ENCODE measurements around the gene DUSP23.

The DUSP23 gene

DNA sequence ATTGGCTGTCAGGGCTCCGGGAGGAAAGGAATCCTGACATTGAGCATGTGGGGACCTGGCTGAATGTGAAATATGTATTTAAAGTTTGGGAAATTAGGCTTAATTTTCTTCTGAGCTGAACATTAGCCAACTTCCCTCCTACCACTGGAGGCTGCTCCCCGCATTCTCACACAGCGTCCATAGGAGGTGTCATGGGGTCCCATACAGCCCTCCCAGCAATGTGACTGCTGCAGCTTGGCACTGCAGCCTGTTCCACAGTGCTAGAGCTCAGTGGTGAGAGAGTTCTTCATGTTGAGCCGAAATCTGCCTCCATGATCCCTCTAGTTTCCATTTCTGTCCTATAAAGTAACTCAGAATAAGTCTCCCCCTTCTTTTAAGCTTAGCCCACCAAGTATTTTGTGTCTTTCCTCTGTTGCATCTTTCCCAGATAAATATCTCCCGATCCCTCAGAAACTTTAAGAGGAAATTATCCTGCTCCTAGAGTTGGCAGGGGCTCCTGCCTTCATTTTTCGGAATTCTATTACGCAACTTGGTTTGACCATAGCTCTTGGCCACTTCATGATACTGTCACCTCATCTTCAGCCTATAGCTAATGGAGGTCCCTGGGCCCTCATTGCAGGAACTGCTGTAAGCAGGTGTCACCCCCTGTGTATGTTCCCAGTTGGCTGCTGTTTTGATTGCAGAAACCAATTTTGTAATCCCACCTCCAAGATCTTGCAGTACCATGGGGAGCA, 23.4 kb downstream of the DUSP23 start:
- Histone ChIP-seq H2AFZ (ENCODE audit: low read depth, low read length) (no peak overlapping the region), H3K23ac (ENCODE audit: low read length in 2 of 2) (no peak overlapping the region), H2BK15ac (ENCODE audit: low read depth, poor library complexity, severe bottlenecking) (no peak overlapping the region), H3K4ac (ENCODE audit: low read depth in 1 of 2, low read length in 2 of 2) (no peak overlapping the region), H2BK12ac (ENCODE audit: low read length in 2 of 2) (no peak overlapping the region), H2BK5ac (ENCODE audit: low read depth, low read length, poor library complexity, severe bottlenecking) (no peak overlapping the region), H3K27ac (ENCODE audit: low read length, poor library complexity, severe bottlenecking) (no peak overlapping the region), H2BK120ac (ENCODE audit: low read depth, low read length) (no peak overlapping the region), H3K4me2 (ENCODE audit: low read length, poor library complexity, severe bottlenecking) (no peak overlapping the region), H3K4me1 (ENCODE audit: control insufficient read depth, insufficient read depth, low read depth, low read length) (peaks cover 4% of the 10 kb centered on the region), H3K14ac (ENCODE audit: low read length in 2 of 2) (no peak overlapping the region), H3K79me1 (replicated peaks; ENCODE audit: low read length, poor library complexity, severe bottlenecking) (no peaks in the 10 kb centered on the region), H3K18ac (ENCODE audit: low read depth in 1 of 2, low read length in 2 of 2) (no peak overlapping the region), H3K36me3 (ENCODE audit: control insufficient read depth in 1 of 2, insufficient read depth in 2 of 2, low read depth in 1 of 2, low read length in 2 of 2) (no peaks in the 10 kb centered on the region), H3K27me3 (ENCODE audit: control insufficient read depth in 1 of 2, insufficient read depth in 1 of 2, low read length in 2 of 2) (peaks cover 0 to 8% of the 10 kb centered on the region in 2 experiments), H4K91ac (ENCODE audit: low read length) (no peak overlapping the region), H3K9ac (ENCODE audit: low read length) (no peak overlapping the region), H3K4me3 (ENCODE audit: insufficient read depth in 1 of 2, low read depth in 1 of 2, low read length in 2 of 2) (no peak overlapping the region), H4K8ac (ENCODE audit: low read length) (no peak overlapping the region), H3K9me3 (ENCODE audit: control insufficient read depth, low read length) (no peaks in the 10 kb centered on the region), H2AK5ac (ENCODE audit: low read length, severe bottlenecking) (no peak overlapping the region)
- no peak for DNase-seq
- 71% methylated on average over 7 of the region's 7 CpGs for WGBS

DNA sequence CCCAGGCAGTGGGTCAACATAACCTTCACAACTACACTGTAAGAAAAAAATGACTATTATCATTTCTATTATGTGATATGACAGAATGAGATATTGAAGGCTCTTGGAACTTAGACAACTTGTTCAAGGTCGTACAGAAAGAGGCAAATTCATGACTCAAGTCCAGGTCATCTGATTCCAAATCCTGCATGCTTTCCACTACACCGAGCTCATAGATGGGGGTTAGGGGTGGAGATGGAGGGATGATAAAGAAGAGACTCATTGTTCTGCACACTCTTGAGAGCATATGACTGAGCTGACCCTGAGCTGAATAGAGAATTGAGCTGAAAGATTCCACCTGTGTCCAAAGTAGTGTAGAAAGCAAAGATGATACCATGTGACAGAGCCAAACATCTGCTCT, 24.2 kb downstream of the DUSP23 start:
- no peak overlapping the region for H2BK15ac ChIP-seq (ENCODE audit: low read depth, poor library complexity, severe bottlenecking)
- H3K4me2 ChIP-seq (ENCODE audit: low read length, poor library complexity, severe bottlenecking) = no peak overlapping the region
- no peak for DNase-seq
- peaks cover 2% of the 10 kb centered on the region for H3K4me1 ChIP-seq (ENCODE audit: control insufficient read depth, insufficient read depth, low read depth, low read length)
- no peak overlapping the region for H3K23ac ChIP-seq (ENCODE audit: low read length in 2 of 2)
- no peak overlapping the region for H2BK12ac ChIP-seq (ENCODE audit: low read length in 2 of 2)
- H2BK120ac ChIP-seq (ENCODE audit: low read depth, low read length) = no peak overlapping the region
- no peak overlapping the region for H2AFZ ChIP-seq (ENCODE audit: low read depth, low read length)
- no peak overlapping the region for H3K9ac ChIP-seq (ENCODE audit: low read length)
- H3K79me1 ChIP-seq (replicated peaks; ENCODE audit: low read length, poor library complexity, severe bottlenecking) = no peaks in the 10 kb centered on the region
- H3K14ac ChIP-seq (ENCODE audit: low read length in 2 of 2) = no peak overlapping the region
- H2BK5ac ChIP-seq (ENCODE audit: low read depth, low read length, poor library complexity, severe bottlenecking) = no peak overlapping the region
- WGBS = 57% methylated on average over 2 of the region's 2 CpGs
- peaks cover 0 to 8% of the 10 kb centered on the region in 2 experiments for H3K27me3 ChIP-seq (ENCODE audit: control insufficient read depth in 1 of 2, insufficient read depth in 1 of 2, low read length in 2 of 2)
- H4K8ac ChIP-seq (ENCODE audit: low read length) = no peak overlapping the region
- H3K36me3 ChIP-seq (ENCODE audit: control insufficient read depth in 1 of 2, insufficient read depth in 2 of 2, low read depth in 1 of 2, low read length in 2 of 2) = no peaks in the 10 kb centered on the region
- no peak overlapping the region for H3K4me3 ChIP-seq (ENCODE audit: insufficient read depth in 1 of 2, low read depth in 1 of 2, low read length in 2 of 2)
- no peak overlapping the region for H2AK5ac ChIP-seq (ENCODE audit: low read length, severe bottlenecking)
- no peak overlapping the region for H4K91ac ChIP-seq (ENCODE audit: low read length)
- no peak overlapping the region for H3K27ac ChIP-seq (ENCODE audit: low read length, poor library complexity, severe bottlenecking)
- H3K18ac ChIP-seq (ENCODE audit: low read depth in 1 of 2, low read length in 2 of 2) = no peak overlapping the region
- H3K9me3 ChIP-seq (ENCODE audit: control insufficient read depth, low read length) = no peaks in the 10 kb centered on the region
- no peak overlapping the region for H3K4ac ChIP-seq (ENCODE audit: low read depth in 1 of 2, low read length in 2 of 2)

DNA sequence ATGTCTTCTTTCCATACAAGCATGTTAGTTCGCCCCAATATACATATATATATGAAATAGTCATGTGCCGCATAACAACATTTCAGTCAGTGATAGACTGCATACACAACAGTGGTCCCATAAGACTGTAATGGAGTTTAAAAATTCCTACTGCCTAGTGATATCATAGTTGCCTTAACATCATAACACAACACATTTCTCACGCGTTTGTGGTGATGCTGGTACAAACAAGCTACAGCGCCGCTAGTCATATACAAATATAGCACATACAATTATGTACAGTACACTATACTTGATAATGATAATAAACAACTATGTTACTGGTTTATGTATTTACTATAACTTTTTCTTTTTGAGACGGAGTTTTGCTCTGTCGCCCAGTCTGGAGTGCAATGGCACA, 35.2 kb downstream of the DUSP23 start:
- Histone ChIP-seq H2BK5ac (ENCODE audit: low read depth, low read length, poor library complexity, severe bottlenecking) (no peak overlapping the region), H4K91ac (ENCODE audit: low read length) (no peak overlapping the region), H2AFZ (ENCODE audit: low read depth, low read length) (no peak overlapping the region), H3K9ac (ENCODE audit: low read length) (no peak overlapping the region), H3K4me2 (ENCODE audit: low read length, poor library complexity, severe bottlenecking) (no peak overlapping the region), H4K8ac (ENCODE audit: low read length) (no peak overlapping the region), H3K27me3 (ENCODE audit: control insufficient read depth in 1 of 2, insufficient read depth in 1 of 2, low read length in 2 of 2) (peaks cover 10 to 25% of the 10 kb centered on the region in 2 experiments), H3K79me1 (replicated peaks; ENCODE audit: low read length, poor library complexity, severe bottlenecking) (no peaks in the 10 kb centered on the region), H2BK12ac (ENCODE audit: low read length in 2 of 2) (no peak overlapping the region), H3K18ac (ENCODE audit: low read depth in 1 of 2, low read length in 2 of 2) (no peak overlapping the region), H2BK120ac (ENCODE audit: low read depth, low read length) (no peak overlapping the region), H3K14ac (ENCODE audit: low read length in 2 of 2) (no peak overlapping the region), H3K27ac (ENCODE audit: low read length, poor library complexity, severe bottlenecking) (no peak overlapping the region), H3K9me3 (ENCODE audit: control insufficient read depth, low read length) (no peaks in the 10 kb centered on the region), H3K36me3 (ENCODE audit: control insufficient read depth in 1 of 2, insufficient read depth in 2 of 2, low read depth in 1 of 2, low read length in 2 of 2) (no peaks in the 10 kb centered on the region), H3K4ac (ENCODE audit: low read depth in 1 of 2, low read length in 2 of 2) (no peak overlapping the region), H2BK15ac (ENCODE audit: low read depth, poor library complexity, severe bottlenecking) (no peak overlapping the region), H3K23ac (ENCODE audit: low read length in 2 of 2) (no peak overlapping the region), H3K4me1 (ENCODE audit: control insufficient read depth, insufficient read depth, low read depth, low read length) (no peaks in the 10 kb centered on the region), H2AK5ac (ENCODE audit: low read length, severe bottlenecking) (no peak overlapping the region), H3K4me3 (ENCODE audit: insufficient read depth in 1 of 2, low read depth in 1 of 2, low read length in 2 of 2) (no peak overlapping the region)
- WGBS = 98% methylated on average over 8 of the region's 8 CpGs
- DNase-seq = no peak

DNA sequence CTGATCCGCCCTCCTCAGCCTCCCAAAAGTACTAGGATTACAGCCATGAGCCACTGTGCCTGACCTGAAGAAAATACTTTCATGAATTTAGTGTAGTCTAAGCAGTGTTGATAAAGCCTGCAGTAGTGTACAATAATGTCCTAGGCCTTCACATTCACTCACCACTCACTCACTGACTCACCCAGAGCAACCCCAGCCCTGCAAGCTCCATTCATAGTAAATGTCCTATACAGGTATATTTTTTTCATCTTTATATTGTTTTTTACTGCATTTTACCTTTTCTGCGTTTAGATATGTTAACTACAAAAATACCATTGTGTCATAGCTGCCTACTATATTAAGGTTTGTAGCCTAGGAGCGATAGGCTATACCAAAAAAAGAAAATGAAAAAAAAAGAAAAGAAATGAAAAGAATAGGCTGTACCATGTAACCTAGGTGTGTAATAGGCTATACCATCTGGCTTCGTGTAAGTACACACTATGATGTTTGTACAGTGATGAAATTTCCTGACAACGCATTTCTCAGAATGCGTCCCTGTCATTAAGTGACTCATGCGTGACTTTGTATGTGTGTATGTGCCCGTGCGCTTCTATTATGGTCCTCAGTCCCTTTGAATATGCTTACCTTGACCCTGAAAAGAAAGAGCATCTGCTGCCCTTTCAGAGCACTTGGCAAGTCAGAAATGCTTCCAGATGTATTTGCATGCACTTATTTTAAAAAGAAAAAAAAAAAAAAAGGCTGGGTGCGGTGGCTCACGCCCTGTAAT, 36.7 kb downstream of the DUSP23 start:
- Histone ChIP-seq H2BK120ac (ENCODE audit: low read depth, low read length) (no peak overlapping the region), H3K4me1 (ENCODE audit: control insufficient read depth, insufficient read depth, low read depth, low read length) (no peaks in the 10 kb centered on the region), H3K23ac (ENCODE audit: low read length in 2 of 2) (no peak overlapping the region), H2AK5ac (ENCODE audit: low read length, severe bottlenecking) (no peak overlapping the region), H3K14ac (ENCODE audit: low read length in 2 of 2) (no peak overlapping the region), H3K27ac (ENCODE audit: low read length, poor library complexity, severe bottlenecking) (no peak overlapping the region), H3K9me3 (ENCODE audit: control insufficient read depth, low read length) (no peaks in the 10 kb centered on the region), H4K91ac (ENCODE audit: low read length) (no peak overlapping the region), H3K27me3 (ENCODE audit: control insufficient read depth in 1 of 2, insufficient read depth in 1 of 2, low read length in 2 of 2) (peaks cover 21 to 30% of the 10 kb centered on the region in 2 experiments), H3K4me3 (ENCODE audit: insufficient read depth in 1 of 2, low read depth in 1 of 2, low read length in 2 of 2) (no peak overlapping the region), H3K18ac (ENCODE audit: low read depth in 1 of 2, low read length in 2 of 2) (no peak overlapping the region), H4K8ac (ENCODE audit: low read length) (no peak overlapping the region), H3K79me1 (replicated peaks; ENCODE audit: low read length, poor library complexity, severe bottlenecking) (no peaks in the 10 kb centered on the region), H2AFZ (ENCODE audit: low read depth, low read length) (no peak overlapping the region), H3K4me2 (ENCODE audit: low read length, poor library complexity, severe bottlenecking) (no peak overlapping the region), H2BK15ac (ENCODE audit: low read depth, poor library complexity, severe bottlenecking) (no peak overlapping the region), H3K9ac (ENCODE audit: low read length) (no peak overlapping the region), H2BK12ac (ENCODE audit: low read length in 2 of 2) (no peak overlapping the region), H3K4ac (ENCODE audit: low read depth in 1 of 2, low read length in 2 of 2) (no peak overlapping the region), H3K36me3 (ENCODE audit: control insufficient read depth in 1 of 2, insufficient read depth in 2 of 2, low read depth in 1 of 2, low read length in 2 of 2) (no peaks in the 10 kb centered on the region), H2BK5ac (ENCODE audit: low read depth, low read length, poor library complexity, severe bottlenecking) (no peak overlapping the region)
- 83% methylated on average over 7 of the region's 11 CpGs for WGBS
- DNase-seq = no peak

Measured in mesenchymal stem cell (in vitro differentiated cells and primary cell).